ENCODE measurements around the gene ABCE1.

Gene ABCE1

GRCh38 chr4:145177906-145178538, 79.9 kb downstream of the ABCE1 start:
- no peak for FAIRE-seq

- no peak for FAIRE-seq
Measured at GRCh38 chr4:145178740-145179280, 80.7 kb downstream of the ABCE1 start.

Data from colon (tissue), 2 donors.